Retinal pigment epithelial cell (primary cell): ENCODE data around the gene NUBP1.

Experiments used
- DNase-seq: peaks from one replicate; pipeline ENCODE4 v3.0.0-alpha.2; 2010; ENCODE audit warnings: low read depth
- H3K4me3 ChIP-seq: 2 replicates; pipeline ENCODE4 v1.5.1; 2011; ENCODE audit warnings: mild to moderate bottlenecking, low read length, control low read depth, moderate library complexity
- TF ChIP-seq, protein P1 (sequence below): conservative IDR thresholded peaks from 2 replicates; pipeline ENCODE4 v1.5.1; 2011; ENCODE audit warnings: low read depth, low read length, control low read depth, inconsistent platforms

The NUBP1 gene

DNA sequence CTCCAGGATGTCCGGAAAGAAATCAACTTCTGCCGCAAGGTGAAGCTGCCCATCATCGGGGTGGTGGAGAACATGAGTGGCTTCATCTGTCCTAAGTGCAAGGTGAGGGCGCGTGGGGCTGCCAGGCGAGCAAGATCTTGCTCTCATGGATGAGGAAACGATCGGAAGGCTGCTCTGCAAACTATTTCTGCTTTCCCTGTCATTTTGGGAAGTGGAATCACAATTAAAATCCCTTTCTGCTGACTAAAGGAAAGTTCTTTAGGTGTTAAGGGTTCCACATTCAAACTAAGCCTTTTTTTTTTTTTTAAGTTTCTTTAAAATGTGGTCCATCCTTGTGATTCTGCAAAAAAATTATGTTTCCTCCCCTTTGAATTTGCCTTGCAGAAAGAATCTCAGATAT lies 17.7 kb downstream of the NUBP1 start:
- DNase-seq, result no peak
- no peak overlapping the region for H3K4me3 ChIP-seq
- TF ChIP-seq, protein P1, sequence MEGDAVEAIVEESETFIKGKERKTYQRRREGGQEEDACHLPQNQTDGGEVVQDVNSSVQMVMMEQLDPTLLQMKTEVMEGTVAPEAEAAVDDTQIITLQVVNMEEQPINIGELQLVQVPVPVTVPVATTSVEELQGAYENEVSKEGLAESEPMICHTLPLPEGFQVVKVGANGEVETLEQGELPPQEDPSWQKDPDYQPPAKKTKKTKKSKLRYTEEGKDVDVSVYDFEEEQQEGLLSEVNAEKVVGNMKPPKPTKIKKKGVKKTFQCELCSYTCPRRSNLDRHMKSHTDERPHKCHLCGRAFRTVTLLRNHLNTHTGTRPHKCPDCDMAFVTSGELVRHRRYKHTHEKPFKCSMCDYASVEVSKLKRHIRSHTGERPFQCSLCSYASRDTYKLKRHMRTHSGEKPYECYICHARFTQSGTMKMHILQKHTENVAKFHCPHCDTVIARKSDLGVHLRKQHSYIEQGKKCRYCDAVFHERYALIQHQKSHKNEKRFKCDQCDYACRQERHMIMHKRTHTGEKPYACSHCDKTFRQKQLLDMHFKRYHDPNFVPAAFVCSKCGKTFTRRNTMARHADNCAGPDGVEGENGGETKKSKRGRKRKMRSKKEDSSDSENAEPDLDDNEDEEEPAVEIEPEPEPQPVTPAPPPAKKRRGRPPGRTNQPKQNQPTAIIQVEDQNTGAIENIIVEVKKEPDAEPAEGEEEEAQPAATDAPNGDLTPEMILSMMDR, result no peak

DNA sequence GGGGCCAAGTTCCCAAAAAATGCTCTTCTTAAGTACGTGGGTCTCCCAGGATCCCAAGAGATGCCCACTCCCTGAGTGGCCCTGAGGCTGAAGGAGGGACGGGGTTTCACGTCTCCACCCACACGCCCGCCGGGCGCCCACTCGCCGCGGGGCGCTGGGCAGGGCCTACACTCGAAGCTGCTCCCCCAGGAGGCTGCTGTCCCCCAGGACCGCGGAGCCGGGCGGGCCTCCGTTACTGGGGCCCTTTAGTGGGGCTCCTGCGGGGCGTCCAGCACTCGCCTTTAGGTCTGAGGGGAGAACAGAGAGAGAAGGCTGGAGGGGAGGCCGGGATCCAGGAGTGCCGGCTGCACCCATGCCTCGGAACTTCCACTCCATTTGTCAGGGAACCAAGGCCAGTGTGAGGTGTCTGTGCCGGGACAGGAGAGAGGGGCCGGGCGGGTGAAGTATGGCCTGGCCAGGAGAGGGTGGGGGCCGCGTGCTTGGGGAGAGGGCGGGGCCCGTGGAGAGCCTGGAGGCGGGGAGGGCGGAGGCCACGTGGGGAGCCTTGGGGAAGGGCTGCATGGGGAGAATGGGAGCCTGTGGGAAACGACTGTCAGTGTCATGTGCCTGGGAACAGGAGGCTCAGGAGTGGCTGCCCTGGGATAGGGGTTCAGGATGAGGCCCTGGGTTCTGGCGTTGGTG lies 18.8 kb downstream of the NUBP1 start:
- H3K4me3 ChIP-seq, result no peak overlapping the region

DNA sequence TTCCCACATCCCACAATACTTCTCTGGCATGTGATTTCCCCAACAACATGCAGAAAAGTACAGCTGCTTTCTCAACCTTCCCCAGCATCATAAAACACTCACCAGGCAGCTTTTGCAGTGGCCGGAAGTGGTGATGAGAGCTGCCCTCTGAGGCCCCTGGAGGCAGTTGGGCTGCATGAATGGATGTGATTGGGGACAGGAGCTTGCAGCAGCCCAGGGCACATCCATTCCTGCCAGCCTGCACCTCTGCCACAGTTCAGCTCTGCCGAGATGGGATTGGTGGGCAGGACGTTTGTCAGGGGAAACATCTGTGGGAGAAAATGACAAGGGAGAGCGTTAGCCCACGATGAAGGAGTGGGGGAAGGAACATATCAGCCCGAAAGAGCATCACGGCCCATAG lies 19.8 kb downstream of the NUBP1 start:
- TF ChIP-seq, protein P1, result no peak
- no peak overlapping the region for H3K4me3 ChIP-seq
- no peak for DNase-seq

More for the DNA sequence above, 18.8 kb downstream of the NUBP1 start:
- TF ChIP-seq, protein P1, result no peak
- DNase-seq, result no peak

DNA sequence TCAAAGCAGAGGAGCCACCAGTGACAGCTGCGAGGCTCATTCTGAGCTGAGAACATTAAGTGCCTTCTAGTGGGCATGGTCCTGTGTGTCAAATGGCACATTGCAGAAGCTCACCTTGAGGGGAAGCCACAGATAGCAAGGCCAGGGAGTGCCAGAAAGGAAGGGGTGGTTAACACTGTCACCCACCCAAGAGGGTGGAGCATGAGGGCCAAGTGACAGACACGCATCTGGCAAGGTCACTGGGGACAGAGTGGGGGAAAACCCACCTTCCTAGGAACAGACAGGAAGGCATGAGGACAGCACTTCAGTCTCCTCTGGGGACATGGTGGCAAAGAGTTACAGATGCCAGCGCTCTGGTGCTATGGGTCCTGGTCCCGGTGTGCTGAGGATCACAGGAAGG lies 22.1 kb downstream of the NUBP1 start:
- H3K4me3 ChIP-seq, result no peak overlapping the region
- TF ChIP-seq, protein P1, result no peak
- no peak for DNase-seq

DNA sequence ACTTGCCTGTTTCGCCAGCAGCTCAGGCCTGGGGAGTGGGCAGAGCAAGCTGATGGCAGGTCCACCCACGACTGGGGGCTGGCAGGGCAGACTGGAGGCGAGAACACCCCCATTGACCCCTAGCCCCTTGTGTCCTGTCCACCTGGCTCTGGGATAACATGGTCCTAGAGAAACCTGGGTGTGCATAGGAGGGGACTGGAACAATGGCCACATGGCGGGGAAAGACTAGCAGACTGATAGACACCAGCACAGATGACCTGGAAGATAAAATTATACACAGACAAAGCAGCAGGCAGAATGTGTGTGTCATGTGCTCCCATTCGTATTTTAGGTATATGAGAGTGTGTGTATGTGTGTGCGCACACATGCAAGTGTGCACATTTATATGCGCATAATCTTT lies 23.5 kb downstream of the NUBP1 start:
- no peak overlapping the region for H3K4me3 ChIP-seq
- DNase-seq, result no peak
- TF ChIP-seq, protein P1, result no peak

DNA sequence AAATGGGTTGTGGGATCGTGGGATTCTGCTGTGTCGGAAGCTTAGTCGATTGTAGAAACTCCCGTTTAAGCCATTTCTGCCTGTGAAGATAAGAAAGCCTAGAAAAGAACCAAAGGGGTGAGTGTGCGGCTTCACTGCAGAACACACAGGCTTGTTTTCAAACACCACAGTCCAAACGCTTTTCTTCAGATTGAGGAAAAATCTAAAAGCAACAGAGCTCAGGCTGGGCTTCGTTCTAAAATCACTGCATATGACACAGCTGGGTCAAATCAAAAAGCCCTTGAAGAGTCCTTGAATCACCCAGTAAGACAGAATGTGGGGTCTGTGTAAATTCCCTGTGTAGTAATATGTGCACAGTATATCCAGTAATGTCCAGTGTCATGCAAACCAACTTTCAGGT lies 25.7 kb downstream of the NUBP1 start:
- H3K4me3 ChIP-seq, result no peak overlapping the region
- no peak for DNase-seq
- TF ChIP-seq, protein P1, result no peak

DNA sequence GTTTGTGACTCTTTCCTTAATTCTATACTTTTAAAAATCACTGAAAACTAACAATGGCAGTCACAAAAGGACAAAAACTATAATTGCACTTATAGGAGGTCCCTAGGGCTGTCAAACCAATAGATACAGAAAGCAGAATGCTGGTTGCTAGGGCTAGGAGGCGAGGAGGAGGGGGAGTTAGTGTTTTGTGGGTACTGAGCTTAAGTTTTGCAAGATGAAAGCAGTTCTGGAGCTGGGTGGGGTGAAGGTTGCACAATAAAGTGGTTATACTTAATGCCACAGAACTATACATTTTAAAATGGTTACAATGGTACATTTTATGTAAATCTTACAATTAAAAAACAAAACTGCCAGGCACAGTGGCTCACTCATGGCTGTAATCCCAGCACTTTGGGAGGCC lies 27.3 kb downstream of the NUBP1 start:
- no peak for DNase-seq

More for the DNA sequence above, 27.3 kb downstream of the NUBP1 start:
- no peak overlapping the region for H3K4me3 ChIP-seq
- TF ChIP-seq, protein P1, result no peak
